ENCODE data around the gene UNC13C.

The UNC13C gene

GRCh38 chr15:53982876-53983275 is 4.6 kb downstream of the UNC13C start:
- no peak for TF ChIP-seq CTCF (conservative IDR thresholded peaks at IDR 0.05; ENCODE audit: low read depth, low read length)
- DNase-seq (ENCODE audit: low read depth), result no peak
- no peak overlapping the region for H3K4me3 ChIP-seq (ENCODE audit: low read depth, low read length)

GRCh38 chr15:53984221-53984620 is 6.0 kb downstream of the UNC13C start:
- no peak overlapping the region for H3K4me3 ChIP-seq (ENCODE audit: low read depth, low read length)
- TF ChIP-seq CTCF (conservative IDR thresholded peaks at IDR 0.05; ENCODE audit: low read depth, low read length), result no peak

GRCh38 chr15:53985562-53985961 is 7.3 kb downstream of the UNC13C start:
- no peak for TF ChIP-seq CTCF (conservative IDR thresholded peaks at IDR 0.05; ENCODE audit: low read depth, low read length)
- DNase-seq (ENCODE audit: low read depth), result no peak
- H3K4me3 ChIP-seq (ENCODE audit: low read depth, low read length), result no peak overlapping the region

More at GRCh38 chr15:53984221-53984620, 6.0 kb downstream of the UNC13C start:
- DNase-seq (ENCODE audit: low read depth), result no peak

GRCh38 chr15:53987480-53987879 is 9.2 kb downstream of the UNC13C start:
- TF ChIP-seq CTCF (conservative IDR thresholded peaks at IDR 0.05; ENCODE audit: low read depth, low read length), result no peak
- no peak for DNase-seq (ENCODE audit: low read depth)
- no peak overlapping the region for H3K4me3 ChIP-seq (ENCODE audit: low read depth, low read length)

GRCh38 chr15:54007256-54007655 is 29.0 kb downstream of the UNC13C start:
- no peak for TF ChIP-seq CTCF (conservative IDR thresholded peaks at IDR 0.05; ENCODE audit: low read depth, low read length)
- H3K4me3 ChIP-seq (ENCODE audit: low read depth, low read length), result no peak overlapping the region
- DNase-seq (ENCODE audit: low read depth), result no peak

GRCh38 chr15:54011656-54012055 is 33.4 kb downstream of the UNC13C start:
- no peak overlapping the region for H3K4me3 ChIP-seq (ENCODE audit: low read depth, low read length)
- no peak for DNase-seq (ENCODE audit: low read depth)
- no peak for TF ChIP-seq CTCF (conservative IDR thresholded peaks at IDR 0.05; ENCODE audit: low read depth, low read length)

DNA sequence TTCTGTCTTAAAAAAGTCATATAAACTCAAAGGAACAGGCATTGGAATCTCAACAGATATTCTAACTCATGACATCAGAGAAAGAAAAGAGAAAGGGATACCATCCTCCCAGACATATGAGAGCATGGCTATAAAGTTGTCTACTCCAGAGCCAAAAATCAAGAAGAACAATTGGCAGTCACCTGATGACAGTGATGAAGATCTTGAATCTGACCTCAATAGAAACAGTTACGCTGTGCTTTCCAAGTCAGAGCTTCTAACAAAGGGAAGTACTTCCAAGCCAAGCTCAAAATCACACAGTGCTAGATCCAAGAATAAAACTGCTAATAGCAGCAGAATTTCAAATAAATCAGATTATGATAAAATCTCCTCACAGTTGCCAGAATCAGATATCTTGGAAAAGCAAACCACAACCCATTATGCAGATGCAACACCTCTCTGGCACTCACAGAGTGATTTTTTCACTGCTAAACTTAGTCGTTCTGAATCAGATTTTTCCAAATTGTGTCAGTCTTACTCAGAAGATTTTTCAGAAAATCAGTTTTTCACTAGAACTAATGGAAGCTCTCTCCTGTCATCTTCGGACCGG is 35.9 kb downstream of the UNC13C start:
- H3K4me3 ChIP-seq (ENCODE audit: low read depth, low read length), result no peak overlapping the region
- DNase-seq (ENCODE audit: low read depth), result no peak
- no peak for TF ChIP-seq CTCF (conservative IDR thresholded peaks at IDR 0.05; ENCODE audit: low read depth, low read length)

Data from choroid plexus epithelial cell (primary cell).